Measurements from ENCODE around the gene AGT.

The AGT gene

DNA sequence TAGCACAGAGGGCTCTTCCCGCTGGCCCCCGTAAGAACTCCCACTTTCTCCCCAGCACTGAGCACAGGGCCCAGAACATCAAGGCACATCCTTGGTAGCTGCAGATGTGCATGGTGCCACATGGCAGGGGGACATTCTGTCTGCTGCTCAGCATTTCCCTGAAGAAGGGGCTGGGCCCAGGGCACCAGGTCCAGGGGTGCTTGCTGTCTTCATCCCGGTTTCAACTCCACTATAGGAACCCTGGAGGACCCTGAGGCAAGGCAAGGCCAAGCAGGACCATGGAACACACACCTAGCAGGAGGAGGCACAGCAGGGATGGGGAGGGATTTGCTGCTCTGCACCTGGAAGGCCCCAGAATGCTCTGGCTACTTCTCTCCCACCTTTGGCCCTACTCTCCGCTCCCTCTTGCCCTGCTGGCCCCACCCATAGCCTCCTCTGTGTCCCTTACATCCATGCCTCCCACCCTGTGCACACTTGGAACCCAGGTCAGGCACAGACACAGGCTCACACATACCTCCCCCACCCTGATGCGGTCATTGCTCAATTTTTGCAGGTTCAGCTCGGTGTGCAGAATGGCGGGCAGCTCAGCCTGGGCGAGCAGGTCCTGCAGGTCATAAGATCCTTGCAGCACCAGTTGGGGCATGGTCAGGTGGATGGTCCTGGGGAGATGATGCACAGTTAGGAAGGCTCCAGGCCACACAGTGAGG, 10.1 kb downstream of the AGT start:
- H3K36me3 ChIP-seq (replicated peaks) = no peaks in the 10 kb centered on the region
- H3K4me3 ChIP-seq (ENCODE audit: low read depth, low read length) = no peak overlapping the region
- no peak for TF ChIP-seq CTCF (IDR thresholded peaks at IDR 0.05; ENCODE audit: low read depth, low read length, missing control alignments)
- in situ Hi-C loops (cut with HindIII; ENCODE audit: low pct_ligation_motif_present, low sequenced_read_pairs) = no loop called here
- no peak overlapping the region for H3K27ac ChIP-seq
- DNase-seq = no peak
- H3K27me3 ChIP-seq (replicated peaks) = no peaks in the 10 kb centered on the region

DNA sequence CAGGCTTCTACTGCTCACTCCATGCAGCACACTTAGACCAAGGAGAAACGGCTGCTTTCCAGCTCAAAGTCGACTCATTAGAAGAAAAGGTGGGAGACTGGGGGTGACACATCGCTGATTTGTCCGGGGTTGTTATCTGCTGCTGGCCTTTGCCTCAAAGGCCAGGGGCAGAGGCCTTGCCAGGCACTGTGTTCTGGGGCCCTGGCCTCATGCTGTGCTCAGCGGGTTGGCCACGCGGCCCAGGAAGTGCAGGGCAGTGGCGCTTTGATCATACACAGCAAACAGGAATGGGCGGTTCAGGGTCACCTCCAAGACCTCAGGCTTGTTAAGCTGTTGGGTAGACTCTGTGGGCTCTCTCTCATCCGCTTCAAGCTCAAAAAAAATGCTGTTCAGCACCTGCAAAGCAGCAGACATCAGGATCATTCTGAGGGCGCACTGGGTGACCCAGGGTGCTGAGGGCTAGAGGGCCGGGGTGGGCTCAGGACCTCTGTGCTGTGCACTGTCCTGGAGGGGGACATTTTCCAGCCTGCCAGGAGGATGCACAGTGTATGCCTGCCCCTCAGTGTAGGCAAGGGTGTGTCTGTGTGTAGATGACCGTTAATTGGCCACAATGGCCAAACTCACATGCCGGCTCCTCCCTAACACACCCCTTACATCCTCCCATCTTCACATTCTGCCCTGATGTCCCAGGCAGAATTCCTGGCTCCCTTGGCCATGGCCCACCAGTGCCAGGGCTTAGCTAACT, 10.8 kb downstream of the AGT start:
- H3K4me3 ChIP-seq (ENCODE audit: low read depth, low read length) = no peak overlapping the region
- no peak for TF ChIP-seq CTCF (IDR thresholded peaks at IDR 0.05; ENCODE audit: low read depth, low read length, missing control alignments)
- no peak overlapping the region for H3K27ac ChIP-seq
- in situ Hi-C loops (cut with HindIII; ENCODE audit: low pct_ligation_motif_present, low sequenced_read_pairs) = no loop called here
- no peaks in the 10 kb centered on the region for H3K36me3 ChIP-seq (replicated peaks)
- DNase-seq = no peak
- H3K27me3 ChIP-seq (replicated peaks) = no peaks in the 10 kb centered on the region

DNA sequence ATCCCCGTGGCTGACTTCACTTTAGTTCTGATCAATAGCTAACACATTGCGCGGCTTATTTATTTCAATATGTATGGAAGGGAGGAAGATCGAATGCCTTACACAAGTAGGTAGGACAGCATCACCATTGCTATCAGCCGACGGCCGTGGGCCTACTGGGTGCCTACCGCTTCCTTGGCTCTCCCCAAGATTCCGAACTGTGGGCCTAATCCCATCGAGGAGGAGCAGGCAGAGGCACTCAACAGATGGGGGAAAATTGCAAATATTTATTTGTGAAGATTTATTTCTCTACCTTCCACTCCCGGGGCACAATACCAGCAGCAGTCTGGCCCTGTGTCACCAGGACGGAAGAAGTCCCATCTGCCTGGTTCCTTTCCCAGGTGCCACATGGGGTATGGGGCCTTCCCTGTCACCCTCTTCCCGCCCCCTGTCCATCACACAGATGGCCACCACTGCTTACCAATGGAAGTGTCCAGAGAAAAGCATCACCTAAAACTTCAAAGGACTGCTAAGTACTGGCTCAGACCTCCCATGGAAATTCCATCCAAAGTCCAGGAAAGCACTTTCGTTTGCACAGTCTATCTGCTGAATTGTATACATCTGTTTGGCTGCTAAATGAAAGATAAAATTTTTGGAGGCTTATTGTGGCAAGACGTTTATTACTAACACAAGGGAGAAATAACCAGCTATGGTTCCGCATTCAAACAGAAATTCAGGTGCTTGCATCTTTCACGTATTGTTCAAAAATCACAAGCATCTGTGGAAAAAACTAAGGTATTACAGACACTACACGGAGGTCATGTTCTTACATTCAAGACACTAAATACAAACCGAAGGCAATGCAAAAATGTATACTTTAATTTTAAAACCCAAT, 11.8 kb downstream of the AGT start:
- H3K27ac ChIP-seq = no peak overlapping the region
- in situ Hi-C loops (cut with HindIII; ENCODE audit: low pct_ligation_motif_present, low sequenced_read_pairs) = no loop called here
- H3K27me3 ChIP-seq (replicated peaks) = no peaks in the 10 kb centered on the region
- TF ChIP-seq CTCF (IDR thresholded peaks at IDR 0.05; ENCODE audit: low read depth, low read length, missing control alignments) = no peak
- H3K36me3 ChIP-seq (replicated peaks) = no peaks in the 10 kb centered on the region
- no peak overlapping the region for H3K4me3 ChIP-seq (ENCODE audit: low read depth, low read length)
- DNase-seq = no peak

- no peaks in the 10 kb centered on the region for H3K27me3 ChIP-seq (replicated peaks)
- in situ Hi-C loops (cut with HindIII; ENCODE audit: low pct_ligation_motif_present, low sequenced_read_pairs) = no loop called here
- no peaks in the 10 kb centered on the region for H3K36me3 ChIP-seq (replicated peaks)
- no peak for DNase-seq
- H3K4me3 ChIP-seq (ENCODE audit: low read depth, low read length) = no peak overlapping the region
- no peak overlapping the region for H3K27ac ChIP-seq
- TF ChIP-seq CTCF (IDR thresholded peaks at IDR 0.05; ENCODE audit: low read depth, low read length, missing control alignments) = no peak
Observed at GRCh38 chr1:230701434-230701833, 12.5 kb downstream of the AGT start.

DNA sequence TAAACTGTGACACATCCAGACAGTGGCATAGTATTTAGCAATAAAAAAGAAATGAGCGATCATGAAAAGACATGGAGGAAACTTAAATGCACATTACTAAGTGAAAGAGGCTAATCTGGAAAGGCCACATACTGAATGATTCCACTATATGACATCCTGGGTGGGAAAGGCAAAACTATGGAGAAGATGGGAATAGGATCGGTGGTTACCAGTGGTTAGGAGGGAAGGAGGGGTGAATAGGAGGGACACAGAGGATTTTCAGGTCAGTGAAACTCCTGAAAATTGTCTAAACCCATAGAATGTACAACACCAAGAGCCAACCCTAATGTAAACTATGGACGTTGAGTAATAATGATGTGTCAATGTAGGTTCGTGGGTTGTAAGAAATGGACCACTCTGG, 13.8 kb downstream of the AGT start:
- no peak overlapping the region for H3K4me3 ChIP-seq (ENCODE audit: low read depth, low read length)
- TF ChIP-seq CTCF (IDR thresholded peaks at IDR 0.05; ENCODE audit: low read depth, low read length, missing control alignments) = no peak
- DNase-seq = no peak
- H3K27me3 ChIP-seq (replicated peaks) = no peaks in the 10 kb centered on the region
- no peaks in the 10 kb centered on the region for H3K36me3 ChIP-seq (replicated peaks)
- H3K27ac ChIP-seq = no peak overlapping the region
- in situ Hi-C loops (cut with HindIII; ENCODE audit: low pct_ligation_motif_present, low sequenced_read_pairs) = no loop called here
